Hepatocyte (in vitro differentiated cells): ENCODE measurements around the gene BLM.
"Not testable (repeated sequence)": the region's sequence is repeated elsewhere in the genome, so short reads cannot be mapped to it uniquely, and the experiment has no call there.

Experiments
- EZH2 ChIP-seq: fragments of 200-600 bp; sonication (generic); IDR thresholded peaks from 2 replicates; pipeline ENCODE4 v1.6.1; 2016; ENCODE audit warnings: antibody characterized with exemption, mild to moderate bottlenecking, borderline replicate concordance
- EZH2phosphoT487 ChIP-seq: fragments of 200-600 bp; sonication (generic); IDR thresholded peaks from one replicate; pipeline ENCODE4 v1.6.1; 2018; ENCODE audit warnings: antibody characterized with exemption, mild to moderate bottlenecking, low read depth, moderate library complexity; ENCODE audit not compliant: unreplicated experiment, severe bottlenecking
- TF ChIP-seq, protein P1 (sequence below): fragments of 200-600 bp; sonication (generic); IDR thresholded peaks from 2 replicates; pipeline ENCODE4 v1.5.1; 2016; ENCODE audit warnings: antibody characterized with exemption, mild to moderate bottlenecking; ENCODE audit not compliant: poor library complexity

DNA sequence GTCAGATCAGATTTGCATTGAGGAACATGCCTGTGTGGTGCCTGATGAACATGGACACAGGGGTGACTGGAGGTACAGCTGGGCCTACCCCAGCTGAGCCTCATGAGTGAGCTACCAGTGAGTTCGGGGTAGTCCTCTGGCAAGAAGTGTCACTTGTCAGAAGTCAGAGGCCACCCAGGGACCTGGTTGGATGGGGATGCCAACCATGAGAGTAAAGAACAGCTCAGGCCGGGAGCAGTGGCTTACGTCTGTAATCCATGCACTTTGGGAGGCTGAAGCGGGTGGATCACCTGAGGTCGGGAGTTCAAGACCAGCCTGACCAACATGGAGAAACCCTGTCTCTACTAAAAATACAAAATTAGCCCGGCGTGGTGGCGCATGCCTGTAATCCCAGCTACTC is 46.5 kb upstream of the BLM start:
- TF ChIP-seq, protein P1, sequence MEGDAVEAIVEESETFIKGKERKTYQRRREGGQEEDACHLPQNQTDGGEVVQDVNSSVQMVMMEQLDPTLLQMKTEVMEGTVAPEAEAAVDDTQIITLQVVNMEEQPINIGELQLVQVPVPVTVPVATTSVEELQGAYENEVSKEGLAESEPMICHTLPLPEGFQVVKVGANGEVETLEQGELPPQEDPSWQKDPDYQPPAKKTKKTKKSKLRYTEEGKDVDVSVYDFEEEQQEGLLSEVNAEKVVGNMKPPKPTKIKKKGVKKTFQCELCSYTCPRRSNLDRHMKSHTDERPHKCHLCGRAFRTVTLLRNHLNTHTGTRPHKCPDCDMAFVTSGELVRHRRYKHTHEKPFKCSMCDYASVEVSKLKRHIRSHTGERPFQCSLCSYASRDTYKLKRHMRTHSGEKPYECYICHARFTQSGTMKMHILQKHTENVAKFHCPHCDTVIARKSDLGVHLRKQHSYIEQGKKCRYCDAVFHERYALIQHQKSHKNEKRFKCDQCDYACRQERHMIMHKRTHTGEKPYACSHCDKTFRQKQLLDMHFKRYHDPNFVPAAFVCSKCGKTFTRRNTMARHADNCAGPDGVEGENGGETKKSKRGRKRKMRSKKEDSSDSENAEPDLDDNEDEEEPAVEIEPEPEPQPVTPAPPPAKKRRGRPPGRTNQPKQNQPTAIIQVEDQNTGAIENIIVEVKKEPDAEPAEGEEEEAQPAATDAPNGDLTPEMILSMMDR: not testable (repeated sequence)
- TF ChIP-seq EZH2, EZH2phosphoT487: not testable (repeated sequence)
